ENCODE results near the gene AUH.

The AUH gene

DNA sequence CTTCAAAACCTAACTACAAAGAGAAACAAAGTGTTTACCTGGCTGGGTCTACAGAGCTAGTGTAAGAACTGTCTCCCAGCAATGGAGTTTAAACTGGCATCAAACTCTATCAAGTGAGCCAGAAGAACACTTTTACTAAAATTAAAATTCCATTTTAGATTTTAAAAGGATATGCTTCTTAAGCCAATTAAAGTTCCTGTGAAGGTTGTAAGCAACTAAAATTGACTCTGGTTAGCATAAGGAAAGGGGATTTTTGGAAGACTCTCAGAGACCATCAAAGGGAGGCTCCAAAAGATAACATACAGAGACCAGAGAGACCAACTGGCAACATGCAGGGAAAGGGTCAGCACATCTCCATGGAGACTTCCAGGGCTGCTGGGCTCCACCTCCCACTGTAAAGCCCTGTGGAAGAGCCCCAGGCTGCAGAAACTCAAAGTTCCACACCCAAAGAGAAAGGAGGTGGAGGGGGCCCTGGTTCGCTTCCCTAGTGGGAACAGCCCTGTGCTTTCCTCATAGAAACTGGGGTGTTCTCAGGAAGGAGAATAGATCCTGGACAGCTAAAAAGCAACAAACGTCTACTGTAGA, 91.7 kb downstream of the AUH start:
- Histone ChIP-seq H3K27ac (replicated peaks) (no peak overlapping the region), H3K27me3 (ENCODE audit: insufficient read depth, poor library complexity, severe bottlenecking) (no peaks in the 10 kb centered on the region), H3K4me3 (replicated peaks; ENCODE audit: insufficient read depth, low read length) (no peak overlapping the region)
- DNase-seq (ENCODE audit: low read depth in 1 of 2, low spot score in 1 of 2): no peak
- TF ChIP-seq GABPA (IDR thresholded peaks at IDR 0.05; ENCODE audit: low read depth) (no peak), POLR2AphosphoS5 (IDR thresholded peaks at IDR 0.05; ENCODE audit: low read depth) (no peak), CTCF (IDR thresholded peaks at IDR 0.05; ENCODE audit: insufficient read depth, low read length) (no peak), SPI1 (IDR thresholded peaks at IDR 0.05; ENCODE audit: borderline replicate concordance, low read depth) (no peak)
- TF ChIP-seq, protein P1, sequence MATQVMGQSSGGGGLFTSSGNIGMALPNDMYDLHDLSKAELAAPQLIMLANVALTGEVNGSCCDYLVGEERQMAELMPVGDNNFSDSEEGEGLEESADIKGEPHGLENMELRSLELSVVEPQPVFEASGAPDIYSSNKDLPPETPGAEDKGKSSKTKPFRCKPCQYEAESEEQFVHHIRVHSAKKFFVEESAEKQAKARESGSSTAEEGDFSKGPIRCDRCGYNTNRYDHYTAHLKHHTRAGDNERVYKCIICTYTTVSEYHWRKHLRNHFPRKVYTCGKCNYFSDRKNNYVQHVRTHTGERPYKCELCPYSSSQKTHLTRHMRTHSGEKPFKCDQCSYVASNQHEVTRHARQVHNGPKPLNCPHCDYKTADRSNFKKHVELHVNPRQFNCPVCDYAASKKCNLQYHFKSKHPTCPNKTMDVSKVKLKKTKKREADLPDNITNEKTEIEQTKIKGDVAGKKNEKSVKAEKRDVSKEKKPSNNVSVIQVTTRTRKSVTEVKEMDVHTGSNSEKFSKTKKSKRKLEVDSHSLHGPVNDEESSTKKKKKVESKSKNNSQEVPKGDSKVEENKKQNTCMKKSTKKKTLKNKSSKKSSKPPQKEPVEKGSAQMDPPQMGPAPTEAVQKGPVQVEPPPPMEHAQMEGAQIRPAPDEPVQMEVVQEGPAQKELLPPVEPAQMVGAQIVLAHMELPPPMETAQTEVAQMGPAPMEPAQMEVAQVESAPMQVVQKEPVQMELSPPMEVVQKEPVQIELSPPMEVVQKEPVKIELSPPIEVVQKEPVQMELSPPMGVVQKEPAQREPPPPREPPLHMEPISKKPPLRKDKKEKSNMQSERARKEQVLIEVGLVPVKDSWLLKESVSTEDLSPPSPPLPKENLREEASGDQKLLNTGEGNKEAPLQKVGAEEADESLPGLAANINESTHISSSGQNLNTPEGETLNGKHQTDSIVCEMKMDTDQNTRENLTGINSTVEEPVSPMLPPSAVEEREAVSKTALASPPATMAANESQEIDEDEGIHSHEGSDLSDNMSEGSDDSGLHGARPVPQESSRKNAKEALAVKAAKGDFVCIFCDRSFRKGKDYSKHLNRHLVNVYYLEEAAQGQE (IDR thresholded peaks at IDR 0.05; ENCODE audit: insufficient replicate concordance, low read depth): no peak

GRCh38 chr9:91266448-91266847, 95.3 kb downstream of the AUH start:
- Histone ChIP-seq H3K4me3 (replicated peaks; ENCODE audit: insufficient read depth, low read length) (no peak overlapping the region), H3K27ac (replicated peaks) (no peak overlapping the region), H3K27me3 (ENCODE audit: insufficient read depth, poor library complexity, severe bottlenecking) (no peaks in the 10 kb centered on the region)
- TF ChIP-seq POLR2AphosphoS5 (IDR thresholded peaks at IDR 0.05; ENCODE audit: low read depth) (no peak), GABPA (IDR thresholded peaks at IDR 0.05; ENCODE audit: low read depth) (no peak)
- TF ChIP-seq, protein P1 (IDR thresholded peaks at IDR 0.05; ENCODE audit: insufficient replicate concordance, low read depth): no peak
- DNase-seq (ENCODE audit: low read depth in 1 of 2, low spot score in 1 of 2): no peak

- no peak overlapping the region for H3K27ac ChIP-seq (replicated peaks)
- no peak for DNase-seq (ENCODE audit: low read depth in 1 of 2, low spot score in 1 of 2)
- H3K4me3 ChIP-seq (replicated peaks; ENCODE audit: insufficient read depth, low read length): no peak overlapping the region
- TF ChIP-seq GABPA (IDR thresholded peaks at IDR 0.05; ENCODE audit: low read depth): no peak
- no peak for TF ChIP-seq SPI1 (IDR thresholded peaks at IDR 0.05; ENCODE audit: borderline replicate concordance, low read depth)
- TF ChIP-seq CTCF (IDR thresholded peaks at IDR 0.05; ENCODE audit: insufficient read depth, low read length): no peak
- no peak for TF ChIP-seq POLR2AphosphoS5 (IDR thresholded peaks at IDR 0.05; ENCODE audit: low read depth)
- TF ChIP-seq, protein P1 (IDR thresholded peaks at IDR 0.05; ENCODE audit: insufficient replicate concordance, low read depth): no peak
- H3K27me3 ChIP-seq (ENCODE audit: insufficient read depth, poor library complexity, severe bottlenecking): no peaks in the 10 kb centered on the region
Observed at GRCh38 chr9:91265514-91265913, 96.2 kb downstream of the AUH start.
